Mesendoderm (in vitro differentiated cells): Measurements from ENCODE around the gene FUBP3.

Experiments used
- DNase-seq: peaks from one replicate; pipeline ENCODE4 v3.0.0; 2013
- H2AK5ac ChIP-seq: 2 replicates; pipeline ENCODE4 v1.6.1; 2013; ENCODE audit warnings: low read length, inconsistent platforms
- H2BK120ac ChIP-seq: 2 replicates; pipeline ENCODE4 v1.6.1; 2013; ENCODE audit warnings: low read depth, mild to moderate bottlenecking, low read length, moderate library complexity, mixed read lengths
- H2BK15ac ChIP-seq: replicated peaks from 2 replicates; pipeline ENCODE4 v1.6.1; 2013; ENCODE audit warnings: low read depth, mild to moderate bottlenecking, moderate library complexity
- H2BK5ac ChIP-seq: 2 replicates; pipeline ENCODE4 v1.6.1; 2013; ENCODE audit warnings: low read length, inconsistent platforms
- H3K18ac ChIP-seq: 2 replicates; pipeline ENCODE4 v1.6.1; 2013; ENCODE audit warnings: mild to moderate bottlenecking, low read length, mixed read lengths
- H3K23ac ChIP-seq: one replicate; pipeline ENCODE4 v1.6.1; 2013; ENCODE audit warnings: low read length
- H3K27ac ChIP-seq: 2 replicates; pipeline ENCODE4 v1.5.1; 2013; ENCODE audit warnings: low read depth, mild to moderate bottlenecking, inconsistent platforms, low read length, moderate library complexity
- H3K27me3 ChIP-seq: 2 replicates; pipeline ENCODE4 v1.6.1; 2013; ENCODE audit warnings: low read length, control low read depth, mild to moderate bottlenecking, inconsistent platforms; ENCODE audit not compliant: insufficient read depth, poor library complexity
- H3K36me3 ChIP-seq: 2 replicates; pipeline ENCODE4 v1.6.1; 2013; ENCODE audit warnings: low read length, inconsistent platforms; ENCODE audit not compliant: control insufficient read depth, insufficient read depth
- H3K4ac ChIP-seq: one replicate; pipeline ENCODE4 v1.6.1; 2013; ENCODE audit warnings: low read depth, mild to moderate bottlenecking, low read length, moderate library complexity
- H3K4me1 ChIP-seq: 2 replicates; pipeline ENCODE4 v1.6.1; 2013; ENCODE audit warnings: low read depth, low read length, inconsistent platforms; ENCODE audit not compliant: control insufficient read depth
- H3K4me2 ChIP-seq: 2 replicates; pipeline ENCODE4 v1.6.1; 2013; ENCODE audit warnings: low read length
- H3K4me3 ChIP-seq: 2 replicates; pipeline ENCODE4 v1.5.1; 2013; ENCODE audit warnings: mild to moderate bottlenecking, low read length
- H3K56ac ChIP-seq: one replicate; pipeline ENCODE4 v1.6.1; 2013; ENCODE audit warnings: low read length
- H3K79me1 ChIP-seq: 2 replicates; pipeline ENCODE4 v1.6.1; 2013; ENCODE audit warnings: low read length, inconsistent platforms
- H3K79me2 ChIP-seq: 2 replicates; pipeline ENCODE4 v1.6.1; 2013; ENCODE audit warnings: mild to moderate bottlenecking, low read length; ENCODE audit not compliant: control insufficient read depth, insufficient read depth
- H3K9ac ChIP-seq: 2 replicates; pipeline ENCODE4 v1.6.1; 2013; ENCODE audit warnings: low read length, inconsistent platforms
- H4K5ac ChIP-seq: one replicate; pipeline ENCODE4 v1.6.1; 2013; ENCODE audit warnings: low read length
- H4K8ac ChIP-seq: one replicate; pipeline ENCODE4 v1.6.1; 2013; ENCODE audit warnings: low read depth, mild to moderate bottlenecking, control low read depth, low read length, moderate library complexity
- WGBS: extraction: QIAGEN DNeasy Blood & Tissue Kit; methylation state at CpG from one replicate; pipeline ENCODE4 v1.1.7; 2013; ENCODE audit warnings: low lambda C conversion rate, missing lambda C conversion rate; ENCODE audit not compliant: insufficient coverage; ENCODE audit errors: extremely low coverage; 5-methylcytosine and 5-hydroxymethylcytosine counted together

FUBP3 gene

GRCh38 chr9:130589754-130590153, 10.4 kb downstream of the FUBP3 start:
- no peak overlapping the region for H3K4ac ChIP-seq
- peaks cover 17% of the 10 kb centered on the region for H3K79me1 ChIP-seq
- H4K8ac ChIP-seq = no peak overlapping the region
- no peak overlapping the region for H3K4me2 ChIP-seq
- peaks cover 2% of the 10 kb centered on the region for H3K36me3 ChIP-seq
- H2BK15ac ChIP-seq = no peak overlapping the region
- H3K23ac ChIP-seq = no peak overlapping the region
- H2AK5ac ChIP-seq = no peak overlapping the region
- no peaks in the 10 kb centered on the region for H3K4me1 ChIP-seq
- no peak for DNase-seq
- no peak overlapping the region for H4K5ac ChIP-seq
- H3K56ac ChIP-seq = no peak overlapping the region
- no peak overlapping the region for H3K9ac ChIP-seq
- no peak overlapping the region for H3K4me3 ChIP-seq
- no CpG with 5 or more reads among the region's 3 CpGs for WGBS
- H2BK120ac ChIP-seq = no peak overlapping the region
- no peaks in the 10 kb centered on the region for H3K27me3 ChIP-seq
- no peak overlapping the region for H2BK5ac ChIP-seq
- H3K79me2 ChIP-seq = peaks cover 40% of the 10 kb centered on the region
- no peak overlapping the region for H3K27ac ChIP-seq
- no peak overlapping the region for H3K18ac ChIP-seq

- Histone ChIP-seq H2BK15ac (no peak overlapping the region), H3K79me2 (peaks cover 37% of the 10 kb centered on the region), H3K27me3 (no peaks in the 10 kb centered on the region), H3K56ac (no peak overlapping the region), H3K27ac (no peak overlapping the region), H3K18ac (no peak overlapping the region), H4K8ac (no peak overlapping the region), H3K4ac (no peak overlapping the region), H2BK5ac (no peak overlapping the region), H2AK5ac (no peak overlapping the region), H3K9ac (no peak overlapping the region), H3K4me3 (no peak overlapping the region), H3K36me3 (peaks cover 2% of the 10 kb centered on the region), H4K5ac (no peak overlapping the region), H3K23ac (no peak overlapping the region), H3K79me1 (peaks cover 17% of the 10 kb centered on the region), H3K4me2 (no peak overlapping the region), H3K4me1 (no peaks in the 10 kb centered on the region), H2BK120ac (no peak overlapping the region)
- no CpG with 5 or more reads among the region's 3 CpGs for WGBS
- no peak for DNase-seq
Measured at GRCh38 chr9:130590305-130590704, 10.9 kb downstream of the FUBP3 start.

- no peak overlapping the region for H3K4me3 ChIP-seq
- H3K4ac ChIP-seq = no peak overlapping the region
- H3K27me3 ChIP-seq = no peaks in the 10 kb centered on the region
- H3K4me1 ChIP-seq = no peaks in the 10 kb centered on the region
- no CpG with 5 or more reads among the region's 2 CpGs for WGBS
- H4K5ac ChIP-seq = no peak overlapping the region
- no peak overlapping the region for H2BK5ac ChIP-seq
- no peak overlapping the region for H3K56ac ChIP-seq
- peaks cover 25% of the 10 kb centered on the region for H3K79me2 ChIP-seq
- no peak overlapping the region for H3K18ac ChIP-seq
- H3K27ac ChIP-seq = no peak overlapping the region
- H2AK5ac ChIP-seq = no peak overlapping the region
- no peak overlapping the region for H4K8ac ChIP-seq
- H2BK15ac ChIP-seq = no peak overlapping the region
- H3K23ac ChIP-seq = no peak overlapping the region
- no peak overlapping the region for H3K4me2 ChIP-seq
- peaks cover 2% of the 10 kb centered on the region for H3K36me3 ChIP-seq
- H2BK120ac ChIP-seq = no peak overlapping the region
- H3K9ac ChIP-seq = no peak overlapping the region
- DNase-seq = no peak
- peaks cover 10% of the 10 kb centered on the region for H3K79me1 ChIP-seq
Measured at GRCh38 chr9:130593020-130593419, 13.6 kb downstream of the FUBP3 start.

GRCh38 chr9:130597228-130597627, 17.9 kb downstream of the FUBP3 start:
- H3K79me2 ChIP-seq = peaks cover 8% of the 10 kb centered on the region
- H2BK15ac ChIP-seq = no peak overlapping the region
- WGBS = no CpG with 5 or more reads among the region's 4 CpGs
- H2BK5ac ChIP-seq = no peak overlapping the region
- H3K27ac ChIP-seq = no peak overlapping the region
- H3K4ac ChIP-seq = no peak overlapping the region
- no peak overlapping the region for H3K18ac ChIP-seq
- DNase-seq = no peak
- H3K23ac ChIP-seq = no peak overlapping the region
- peaks cover 5% of the 10 kb centered on the region for H3K36me3 ChIP-seq
- H3K56ac ChIP-seq = no peak overlapping the region
- peaks cover 7% of the 10 kb centered on the region for H3K4me1 ChIP-seq
- H3K9ac ChIP-seq = no peak overlapping the region
- H2BK120ac ChIP-seq = no peak overlapping the region
- peaks cover 4% of the 10 kb centered on the region for H3K79me1 ChIP-seq
- H2AK5ac ChIP-seq = no peak overlapping the region
- H4K5ac ChIP-seq = no peak overlapping the region
- H3K4me2 ChIP-seq = no peak overlapping the region
- H3K4me3 ChIP-seq = no peak overlapping the region
- H3K27me3 ChIP-seq = no peaks in the 10 kb centered on the region
- no peak overlapping the region for H4K8ac ChIP-seq

GRCh38 chr9:130598188-130598587, 18.8 kb downstream of the FUBP3 start:
- H3K23ac ChIP-seq = no peak overlapping the region
- WGBS = no CpG with 5 or more reads among the region's 5 CpGs
- H2BK120ac ChIP-seq = no peak overlapping the region

GRCh38 chr9:130599625-130600024, 20.2 kb downstream of the FUBP3 start:
- Histone ChIP-seq H3K27me3 (no peaks in the 10 kb centered on the region), H3K18ac (no peak overlapping the region), H3K4me3 (no peak overlapping the region), H2AK5ac (no peak overlapping the region), H3K23ac (no peak overlapping the region), H3K4me1 (peaks cover 7% of the 10 kb centered on the region), H2BK5ac (no peak overlapping the region), H3K27ac (no peak overlapping the region), H3K79me2 (peaks cover 2% of the 10 kb centered on the region), H2BK15ac (no peak overlapping the region), H3K9ac (no peak overlapping the region), H2BK120ac (no peak overlapping the region), H3K36me3 (peaks cover 5% of the 10 kb centered on the region), H3K4ac (no peak overlapping the region), H4K8ac (no peak overlapping the region), H4K5ac (no peak overlapping the region), H3K56ac (peak overlapping the region; percentile 7), H3K4me2 (no peak overlapping the region), H3K79me1 (peaks cover 6% of the 10 kb centered on the region)
- peak; percentile 58 for DNase-seq
- WGBS = no CpG with 5 or more reads among the region's 2 CpGs

More at GRCh38 chr9:130598188-130598587, 18.8 kb downstream of the FUBP3 start:
- Histone ChIP-seq H3K18ac (no peak overlapping the region), H3K4me1 (peaks cover 7% of the 10 kb centered on the region), H4K8ac (no peak overlapping the region), H3K9ac (no peak overlapping the region), H2BK5ac (no peak overlapping the region), H3K27me3 (no peaks in the 10 kb centered on the region), H3K4me3 (no peak overlapping the region), H3K36me3 (peaks cover 5% of the 10 kb centered on the region), H2BK15ac (no peak overlapping the region), H3K79me2 (peaks cover 2% of the 10 kb centered on the region), H3K79me1 (peaks cover 6% of the 10 kb centered on the region), H3K27ac (no peak overlapping the region), H3K4ac (no peak overlapping the region), H3K4me2 (no peak overlapping the region), H2AK5ac (no peak overlapping the region), H3K56ac (no peak overlapping the region), H4K5ac (no peak overlapping the region)
- DNase-seq = no peak
